GM12891 (cell line): ENCODE results near the gene TSHZ1.
"Not testable (repeated sequence)": the region's sequence is repeated elsewhere in the genome, so short reads cannot be mapped to it uniquely, and the experiment has no call there.

Experiments used
- POLR2AphosphoS5 ChIP-seq: IDR thresholded peaks from 2 replicates; pipeline ENCODE4 v1.6.1; 2011; ENCODE audit warnings: low read depth, low read length, control low read depth
- TAF1 ChIP-seq: IDR thresholded peaks from 2 replicates; pipeline ENCODE4 v1.6.1; 2011; ENCODE audit warnings: low read depth, low read length, control low read depth

DNA sequence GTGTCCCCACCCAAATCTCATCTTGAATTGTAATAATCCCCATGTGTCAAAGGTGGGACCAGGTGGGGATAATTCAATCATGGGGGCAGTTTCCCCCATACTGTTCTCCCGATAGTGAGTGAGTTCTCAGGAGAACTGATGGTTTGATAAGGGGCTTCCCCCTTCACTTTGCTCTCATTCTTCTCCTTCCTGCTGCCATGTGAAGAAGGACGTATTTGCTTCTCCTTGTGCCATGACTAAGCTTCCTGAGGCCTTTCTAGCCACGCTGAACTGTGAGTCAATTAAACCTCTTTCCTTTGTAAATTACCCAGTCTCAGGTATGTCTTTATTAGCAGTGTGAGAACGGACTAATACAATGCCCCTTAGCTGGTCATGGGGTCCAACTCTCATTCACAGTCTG, 22.9 kb upstream of the TSHZ1 start:
- not testable (repeated sequence) for TF ChIP-seq POLR2AphosphoS5, TAF1
